Activated CD4-positive, alpha-beta T cell treated with anti-CD3 and anti-CD28 coated beads for 24 hours (primary cell): ENCODE data around the gene CCNJ.

Source experiments
- DNase-seq, 2 donors: peaks; one replicate each; pipeline ENCODE4 v3.0.0-alpha.2; 2020; ENCODE audit warnings: low read depth in 2 of 2

CCNJ gene

GRCh38 chr10:96056787-96057186 is 13.4 kb downstream of the CCNJ start:
- no peak for DNase-seq

- no peak for DNase-seq
These were observed 17.8 kb downstream of the CCNJ start for GRCh38 chr10:96061232-96061631.

GRCh38 chr10:96072674-96073073 is 29.3 kb downstream of the CCNJ start:
- DNase-seq, result no peak

GRCh38 chr10:96073722-96074121 is 30.3 kb downstream of the CCNJ start:
- DNase-seq, result no peak

GRCh38 chr10:96074776-96075175 is 31.4 kb downstream of the CCNJ start:
- no peak for DNase-seq

GRCh38 chr10:96075977-96076376 is 32.6 kb downstream of the CCNJ start:
- DNase-seq, result no peak

- DNase-seq, result no peak
These were observed 33.8 kb downstream of the CCNJ start for GRCh38 chr10:96077156-96077555.

- DNase-seq, result no peak
These were observed 38.8 kb downstream of the CCNJ start for GRCh38 chr10:96082153-96082552.

- DNase-seq, result no peak
These were observed 39.4 kb downstream of the CCNJ start for GRCh38 chr10:96082748-96083147.

- DNase-seq, result no peak
These were observed 45.7 kb downstream of the CCNJ start for GRCh38 chr10:96089116-96089515.

GRCh38 chr10:96089670-96090462 is 46.5 kb downstream of the CCNJ start:
- peak; percentile 81 to 83 for DNase-seq

- peak in 1 of 2 donors; percentile 3 for DNase-seq
These were observed 47.0 kb downstream of the CCNJ start for GRCh38 chr10:96090463-96090800.

GRCh38 chr10:96092999-96093767 is 49.8 kb downstream of the CCNJ start:
- no peak for DNase-seq

GRCh38 chr10:96093948-96094347 is 50.6 kb downstream of the CCNJ start:
- DNase-seq, result no peak

- no peak for DNase-seq
These were observed 53.6 kb downstream of the CCNJ start for GRCh38 chr10:96096958-96097357.

- no peak for DNase-seq
These were observed 54.5 kb downstream of the CCNJ start for GRCh38 chr10:96097865-96098264.

GRCh38 chr10:96107623-96108038 is 64.2 kb downstream of the CCNJ start:
- DNase-seq, result no peak
